CD4-positive, alpha-beta T cell treated with Interleukin-17A for 4 hours (primary cell): Measurements from ENCODE around the gene SERGEF.

Experiments
- DNase-seq: peaks from one replicate; pipeline ENCODE4 v3.0.0-alpha.2; 2020; ENCODE audit warnings: mixed read lengths

SERGEF gene

DNA sequence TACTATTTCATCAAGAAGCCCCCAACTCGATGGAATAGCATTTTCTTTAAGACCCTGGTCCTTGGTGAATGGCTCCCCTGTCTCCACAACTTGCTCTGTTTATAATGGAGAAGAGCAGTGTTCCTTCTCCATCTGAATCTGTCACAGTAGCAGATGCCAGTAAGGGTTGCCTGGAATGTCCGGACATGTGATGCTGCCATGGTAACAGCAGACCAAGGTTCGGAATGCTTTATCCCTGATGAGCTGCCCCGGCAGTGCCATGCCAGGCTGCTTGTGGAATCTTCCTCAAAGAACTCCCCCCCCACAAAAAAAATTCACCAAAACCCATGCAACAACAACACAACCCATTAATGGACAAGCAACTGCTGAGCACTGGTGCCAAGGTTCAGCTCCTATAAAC lies 205.8 kb downstream of the SERGEF start:
- DNase-seq: no peak

DNA sequence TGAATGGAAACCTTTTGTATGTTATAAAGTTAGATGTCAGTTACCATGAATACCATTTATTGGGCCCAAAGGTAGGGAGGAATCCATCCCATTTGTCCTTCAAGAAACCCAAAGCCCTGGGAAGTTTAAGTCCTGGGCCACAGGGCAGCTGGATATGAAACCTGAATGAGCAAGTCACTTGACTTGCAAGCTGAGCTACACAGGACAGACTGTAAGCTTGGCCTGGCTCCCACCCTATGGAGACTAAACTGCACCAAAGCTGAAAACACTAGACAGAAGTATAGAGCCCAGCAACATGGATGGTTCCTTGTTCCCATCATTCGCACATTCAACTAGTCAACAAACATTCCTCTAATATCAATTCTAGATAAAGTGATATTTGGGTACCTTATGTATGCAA lies 207.0 kb downstream of the SERGEF start:
- no peak for DNase-seq

DNA sequence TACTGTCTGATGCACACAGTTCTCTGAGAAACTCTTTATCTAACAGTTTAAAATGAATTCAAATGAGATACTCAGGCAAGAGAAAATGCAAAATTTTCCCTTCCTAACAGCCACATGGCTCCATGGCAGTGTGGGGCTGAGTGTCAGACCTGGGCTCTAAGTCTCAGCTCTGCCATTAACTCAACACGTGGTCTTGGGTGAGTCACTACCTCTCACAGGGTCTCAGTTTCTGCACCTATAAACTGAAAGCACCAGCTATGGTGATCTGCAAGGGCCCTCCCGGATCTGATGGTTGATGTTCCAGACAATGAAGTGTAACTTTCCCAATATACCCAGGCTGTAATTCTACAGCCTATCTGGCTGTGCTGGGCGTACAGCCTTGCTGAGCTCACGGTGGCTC lies 207.8 kb downstream of the SERGEF start:
- no peak for DNase-seq

DNA sequence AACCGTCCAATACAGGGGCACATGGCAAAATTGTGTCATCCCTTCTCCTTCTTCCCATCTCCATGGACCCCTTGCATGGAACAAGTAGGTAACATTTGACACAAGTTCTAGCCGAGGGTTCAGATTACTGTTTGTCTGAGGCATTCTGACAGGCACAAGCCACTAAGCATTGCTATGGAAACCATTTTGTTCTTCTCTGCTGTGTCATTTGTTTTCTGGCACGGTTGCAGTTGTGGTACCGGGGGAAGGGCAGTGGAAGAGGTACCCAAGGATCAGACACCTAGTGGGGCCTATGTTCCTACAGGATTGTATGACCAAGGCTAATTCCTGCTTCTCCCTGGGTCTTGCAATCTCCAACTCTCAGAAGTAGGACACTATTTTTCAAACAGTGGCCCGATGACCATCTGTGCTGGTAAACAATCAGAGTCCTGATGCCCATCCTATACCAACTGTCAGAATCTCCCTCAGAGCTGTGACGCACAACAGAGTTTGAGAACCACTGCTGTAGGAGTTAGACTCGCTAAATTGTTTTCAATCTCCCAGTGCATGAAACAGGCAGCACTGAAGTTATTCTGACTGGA lies 209.0 kb downstream of the SERGEF start:
- DNase-seq: no peak

DNA sequence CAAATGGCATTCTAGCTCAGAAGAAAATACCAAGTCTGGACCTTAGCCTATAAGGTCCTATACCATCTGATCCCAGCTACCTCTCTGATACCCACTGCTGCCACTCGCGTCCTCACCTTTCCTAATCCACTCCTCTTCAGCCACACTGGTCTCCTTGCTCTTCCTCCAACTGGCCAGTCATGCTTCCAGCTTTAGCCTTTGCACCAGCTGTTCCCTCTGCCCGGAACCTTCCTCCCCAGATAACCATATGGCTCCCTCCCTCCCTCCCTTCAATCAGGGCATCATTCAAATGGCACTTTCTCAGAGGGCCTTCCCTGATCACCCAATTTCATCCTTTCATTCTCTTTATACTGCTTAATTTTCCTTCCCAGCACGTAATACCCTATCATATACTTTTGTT lies 210.4 kb downstream of the SERGEF start:
- no peak for DNase-seq

DNA sequence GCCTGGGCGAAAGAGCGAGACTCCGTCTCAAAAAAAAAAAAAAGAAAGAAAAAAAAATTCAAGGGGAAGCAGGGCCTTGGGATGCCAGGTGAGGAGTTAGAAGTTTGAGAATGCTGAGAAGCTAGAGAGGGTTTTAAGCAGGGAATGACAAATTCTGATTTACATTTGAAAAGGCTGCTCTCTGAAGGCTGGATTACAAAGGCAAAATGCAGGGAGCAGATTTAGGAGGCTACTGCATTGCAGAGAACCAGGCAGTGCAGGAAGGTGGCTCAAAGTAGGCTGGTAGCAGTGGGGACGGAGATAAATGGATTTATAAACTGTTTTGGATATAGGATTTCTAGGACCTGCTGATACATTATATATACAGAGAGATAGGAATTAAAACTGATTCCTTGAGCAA lies 211.7 kb downstream of the SERGEF start:
- no peak for DNase-seq

DNA sequence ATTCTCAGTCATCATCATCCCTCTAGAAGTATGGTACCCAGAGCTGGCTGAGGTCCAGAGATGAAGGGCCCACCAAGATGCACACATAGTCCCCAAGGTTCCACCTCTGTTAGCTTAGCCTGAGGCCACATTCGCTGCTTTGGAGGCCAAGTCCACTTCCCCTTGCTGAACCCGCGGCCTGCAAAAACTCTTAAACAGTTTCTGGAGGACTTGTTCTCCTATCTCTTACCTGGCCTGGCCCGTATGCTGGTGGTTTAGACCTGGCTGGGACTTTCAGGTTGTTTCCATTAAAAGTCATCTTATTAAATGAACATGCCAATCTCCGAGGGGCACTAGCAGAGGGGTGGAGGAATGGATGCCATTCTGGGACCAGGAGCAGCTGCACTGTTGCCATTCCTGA lies 213.7 kb downstream of the SERGEF start:
- no peak for DNase-seq

DNA sequence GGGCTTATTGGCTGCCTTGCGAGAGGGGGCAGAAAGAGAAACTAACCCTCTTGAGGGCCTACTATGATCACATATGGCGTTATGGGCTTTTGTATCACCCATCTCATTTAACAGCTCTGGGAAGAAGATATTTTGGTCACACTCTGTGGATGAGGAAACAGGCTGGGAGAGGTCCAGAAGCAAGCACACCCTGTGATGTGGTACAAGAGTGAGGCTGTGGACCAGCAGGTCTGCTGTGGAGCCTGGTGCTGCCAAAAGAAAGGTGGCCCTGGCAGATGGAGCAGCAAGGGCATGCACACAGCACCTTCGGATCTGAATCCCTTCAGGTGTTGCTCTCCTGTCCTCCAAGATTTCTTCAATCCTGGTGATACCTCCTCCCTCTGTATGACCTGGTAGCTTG lies 214.1 kb downstream of the SERGEF start:
- DNase-seq: no peak

DNA sequence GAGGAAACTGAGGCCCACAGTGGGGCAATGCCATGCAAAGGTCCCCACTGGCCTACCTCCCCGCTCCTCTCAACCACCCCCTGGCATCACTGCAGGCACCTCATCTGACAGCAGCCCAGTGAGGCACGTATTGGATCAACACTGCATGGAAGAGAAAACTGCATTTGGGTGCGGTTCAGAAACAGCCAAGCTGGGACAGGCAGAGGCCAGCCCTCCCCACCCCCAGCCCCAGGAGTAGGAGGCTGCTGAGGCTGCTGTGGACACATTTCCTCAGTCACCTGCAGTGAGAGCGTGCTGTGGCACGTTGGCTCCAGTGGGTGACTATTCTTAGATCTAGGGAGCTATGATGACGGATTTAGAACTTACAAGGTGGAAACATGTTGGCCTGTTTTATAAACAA lies 214.6 kb downstream of the SERGEF start:
- no peak for DNase-seq

DNA sequence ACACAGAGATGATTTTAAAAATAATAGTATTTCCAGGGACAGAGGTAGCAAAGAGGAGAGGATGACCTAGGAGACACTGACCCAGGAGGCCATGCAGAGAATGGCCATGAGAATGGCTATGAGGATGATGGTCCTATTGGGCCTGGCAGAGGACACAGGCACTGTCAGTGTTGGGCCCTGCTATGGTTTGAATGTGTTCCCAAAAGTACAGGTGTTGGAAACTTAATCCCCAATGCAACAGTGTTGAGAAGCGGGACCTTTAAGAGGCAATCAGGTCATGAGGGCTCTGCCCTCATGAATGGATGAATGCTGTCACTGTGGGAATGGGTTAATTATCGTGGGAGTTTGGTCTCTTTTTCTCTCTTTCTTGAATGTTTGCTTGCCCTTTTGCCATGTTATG lies 216.7 kb downstream of the SERGEF start:
- DNase-seq: no peak

DNA sequence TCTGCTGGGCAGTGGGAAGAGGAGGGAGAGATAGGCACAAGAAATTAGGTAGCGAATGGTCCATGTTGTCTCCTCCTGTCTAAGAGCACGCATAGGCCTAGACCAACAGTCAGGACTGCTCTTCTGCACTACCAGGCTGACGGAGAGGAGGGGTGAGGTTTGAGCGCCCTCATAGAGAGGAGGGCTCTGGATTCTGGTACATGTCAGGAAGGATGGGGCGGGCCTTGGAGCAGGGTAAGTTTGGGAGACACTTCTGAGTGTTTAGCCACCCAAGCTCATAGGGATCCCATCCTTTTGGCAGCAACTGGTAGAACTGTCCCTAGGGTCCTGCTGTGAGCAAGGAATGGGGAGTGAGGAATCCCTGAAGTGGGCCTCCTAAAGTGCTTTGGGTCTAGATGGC lies 217.9 kb downstream of the SERGEF start:
- no peak for DNase-seq

DNA sequence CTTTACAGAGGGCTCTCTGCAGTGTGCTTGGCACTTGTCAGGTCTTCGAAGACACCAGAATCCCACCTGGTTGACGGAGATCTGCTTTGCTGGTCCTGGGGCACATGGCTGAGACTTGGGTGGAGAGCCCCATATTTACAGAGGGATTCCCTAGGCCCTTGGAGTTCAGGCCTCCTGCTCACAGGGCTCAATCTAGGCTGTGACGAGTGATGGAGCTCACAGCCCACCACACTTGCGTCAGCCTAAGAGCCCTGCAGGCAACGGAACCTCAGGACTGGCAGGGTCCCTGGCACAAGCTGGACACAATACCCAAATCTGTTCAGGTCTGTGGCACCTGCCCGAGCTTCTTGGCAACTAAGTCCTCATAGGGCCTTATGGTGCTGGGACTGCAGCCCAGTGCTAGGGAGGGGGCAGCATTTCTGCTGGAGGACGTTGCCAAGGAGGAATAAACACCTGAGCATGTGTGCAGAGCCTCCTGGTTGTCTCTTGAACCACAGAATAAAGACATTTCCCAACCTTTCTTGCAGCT lies 219.1 kb downstream of the SERGEF start:
- DNase-seq: no peak

DNA sequence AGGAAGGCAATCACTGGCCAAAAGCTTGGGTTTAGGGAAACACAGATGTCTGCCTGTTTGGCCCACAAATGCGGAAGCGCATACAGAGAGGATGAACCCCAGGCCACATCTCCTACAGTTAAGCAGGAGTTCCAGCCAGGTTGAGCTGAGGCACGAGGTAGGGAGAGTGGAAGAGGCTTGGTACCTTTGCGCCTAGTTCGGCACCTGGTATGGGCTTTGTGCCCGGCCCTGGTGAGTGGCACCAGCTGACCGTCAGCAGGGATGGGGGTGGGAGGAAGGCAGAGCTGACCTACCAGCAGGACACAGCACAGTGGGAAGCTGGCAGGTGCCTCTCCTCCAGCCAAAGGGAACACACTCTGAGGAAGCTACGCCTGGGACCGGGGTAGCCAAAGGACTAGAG lies 220.7 kb downstream of the SERGEF start:
- no peak for DNase-seq

DNA sequence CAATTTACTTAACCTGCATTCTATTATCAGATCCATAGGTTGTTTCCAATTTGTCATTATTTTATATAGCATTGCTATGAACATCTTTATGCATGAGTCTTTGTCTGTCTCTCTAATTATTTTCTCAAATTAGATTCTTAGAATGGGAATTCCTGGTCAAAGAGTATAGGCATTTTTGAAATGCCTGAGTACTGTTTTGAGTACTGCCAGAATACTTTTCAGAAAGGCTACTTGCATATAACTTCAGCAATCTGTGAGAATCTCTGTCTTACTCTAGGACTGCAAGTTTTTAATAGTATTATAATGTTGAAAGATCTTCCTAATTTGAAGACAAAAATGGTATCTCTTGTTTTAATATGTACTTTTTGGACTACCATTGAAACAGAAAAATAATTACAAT lies 221.7 kb downstream of the SERGEF start:
- no peak for DNase-seq

DNA sequence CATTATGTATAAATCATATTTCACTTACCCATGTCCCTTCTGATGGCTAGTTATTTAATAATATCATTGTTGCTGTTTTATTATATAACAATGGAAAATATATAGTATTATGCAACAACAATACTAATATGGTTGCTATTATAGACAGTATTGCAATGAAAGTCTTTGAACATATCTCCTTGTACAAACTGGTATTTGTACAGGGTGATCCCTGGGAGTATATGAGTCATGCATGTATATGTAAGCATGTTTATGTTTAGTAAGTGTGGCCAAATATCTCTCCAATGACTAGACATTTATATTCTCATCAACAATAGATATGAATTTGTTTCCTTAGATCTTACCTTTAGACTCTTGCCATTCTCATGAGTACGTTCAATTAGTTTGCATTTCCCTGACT lies 222.4 kb downstream of the SERGEF start:
- DNase-seq: no peak

DNA sequence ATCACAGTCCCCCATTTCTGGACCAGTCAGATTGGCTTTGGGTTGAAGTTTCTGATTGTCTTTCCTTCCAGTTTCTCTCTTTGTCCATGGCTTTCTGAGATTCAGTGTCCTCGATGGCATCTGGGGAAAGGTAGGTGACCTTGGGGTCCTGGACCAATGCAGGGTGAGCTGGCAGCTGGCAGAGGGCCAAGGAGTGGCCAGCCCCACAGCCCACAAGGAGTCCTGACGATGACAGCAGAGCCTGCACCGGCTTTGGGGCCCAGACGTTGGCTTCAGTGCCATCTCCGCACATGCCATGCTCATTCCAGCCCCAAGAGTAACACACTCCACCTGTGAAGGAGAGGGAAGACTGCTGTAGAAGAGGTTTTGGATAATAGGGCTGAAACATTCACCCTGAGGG lies 224.8 kb downstream of the SERGEF start:
- DNase-seq: no peak

DNA sequence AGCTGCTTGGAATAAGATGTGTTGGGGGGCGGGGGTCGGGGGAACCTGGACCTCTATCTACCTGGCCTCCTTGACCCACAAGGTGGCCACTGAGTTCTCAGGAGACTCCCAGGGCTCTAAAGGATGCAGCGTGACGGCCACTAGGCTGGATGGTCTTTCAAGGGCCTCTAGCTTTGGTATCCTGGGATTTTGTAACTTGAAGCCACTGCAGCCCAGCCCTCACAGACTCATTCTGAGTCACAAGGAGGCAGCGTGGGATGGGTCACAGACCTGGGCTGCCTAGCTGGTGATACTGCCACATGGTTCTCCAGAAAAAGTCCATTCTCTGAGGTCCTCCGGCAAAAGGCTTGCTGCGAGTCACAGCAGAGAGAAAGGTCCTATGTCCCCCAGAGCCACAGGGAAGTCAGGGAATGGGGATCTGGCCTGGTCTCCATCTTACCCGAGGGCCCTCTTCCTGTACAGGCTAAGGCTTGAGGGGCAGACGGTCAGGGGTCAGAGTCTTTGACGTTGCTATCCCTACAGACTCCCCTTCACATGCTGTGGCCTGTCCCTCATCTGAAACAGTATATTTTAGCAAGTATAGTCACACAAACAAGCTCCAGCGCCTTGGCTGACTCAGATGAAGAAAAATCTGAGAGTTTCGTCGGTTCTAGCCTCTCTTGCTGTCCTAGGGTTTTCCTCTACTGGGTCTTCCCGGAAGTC lies 225.9 kb downstream of the SERGEF start:
- DNase-seq: no peak

DNA sequence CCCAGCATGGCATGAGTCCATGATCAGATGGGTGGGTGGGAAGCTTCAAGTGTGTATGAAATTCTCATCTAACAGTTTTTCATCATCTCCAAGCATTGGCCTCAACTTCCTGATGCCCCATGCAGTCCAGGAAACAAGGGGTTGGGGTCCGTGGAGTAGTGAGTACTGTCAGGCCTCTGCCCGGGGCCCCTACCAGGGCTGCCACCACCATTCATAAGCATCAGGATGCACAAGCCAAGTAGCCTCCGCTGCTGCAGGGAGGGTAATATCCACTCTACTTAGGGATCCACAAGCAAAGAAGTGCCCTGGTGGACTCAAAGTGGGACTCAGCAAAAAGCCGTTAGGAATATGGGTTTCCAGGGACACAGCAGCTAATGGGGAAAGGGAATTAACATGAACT lies 229.0 kb downstream of the SERGEF start:
- no peak for DNase-seq

DNA sequence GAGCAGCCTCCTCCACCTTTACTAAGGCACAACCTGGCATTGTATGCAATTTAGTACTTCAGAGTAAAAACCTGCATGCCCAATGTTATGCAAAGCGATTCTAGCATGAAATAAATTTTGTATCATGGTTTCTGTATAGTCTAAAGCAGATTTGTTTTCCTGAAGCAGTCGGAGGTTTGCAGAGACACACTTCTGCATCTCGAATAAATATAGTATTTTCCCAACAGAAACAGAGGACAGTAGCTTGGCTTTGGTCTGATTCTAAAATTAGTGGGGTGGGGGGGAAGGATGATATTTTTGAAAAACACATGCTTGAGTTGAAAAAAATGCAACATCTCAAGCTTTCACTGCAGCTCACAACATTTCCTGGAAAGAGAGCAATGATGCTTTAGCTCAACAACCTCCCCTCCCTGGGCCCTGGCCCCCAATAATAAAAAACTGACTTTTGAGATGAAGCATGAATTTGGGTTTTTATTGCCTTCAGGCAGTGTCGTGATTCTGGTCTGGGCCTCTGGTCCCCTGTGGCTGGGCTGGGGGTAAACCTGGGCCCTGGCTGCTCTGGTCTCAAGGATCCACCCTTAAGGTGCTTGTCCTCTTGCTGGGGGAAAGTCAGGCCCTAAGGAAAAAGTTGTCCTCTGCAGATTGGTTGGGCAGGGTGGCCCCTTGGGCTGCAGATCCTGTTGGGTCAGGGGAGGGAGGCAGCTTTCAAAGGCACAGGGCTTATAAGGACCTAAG lies 230.1 kb downstream of the SERGEF start:
- DNase-seq: no peak

DNA sequence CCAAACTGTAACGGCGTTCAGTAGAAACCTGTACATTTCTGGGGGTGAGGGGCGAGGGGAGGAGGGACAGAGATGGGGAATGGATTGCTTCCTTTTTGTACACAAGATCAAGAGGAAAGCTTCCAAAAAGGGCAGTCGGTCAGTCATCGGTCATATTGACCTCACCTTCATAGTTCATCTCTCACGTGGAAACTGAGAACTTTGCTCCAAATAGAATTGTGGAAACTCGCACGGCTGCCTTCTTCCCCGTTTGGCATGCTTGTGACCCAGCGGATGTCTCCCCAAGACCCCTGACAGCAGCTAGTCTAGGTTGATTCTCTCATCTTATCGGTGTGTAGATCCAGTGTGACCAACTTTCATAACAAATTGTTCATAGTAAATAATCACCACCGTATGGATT lies 230.7 kb downstream of the SERGEF start:
- no peak for DNase-seq

DNA sequence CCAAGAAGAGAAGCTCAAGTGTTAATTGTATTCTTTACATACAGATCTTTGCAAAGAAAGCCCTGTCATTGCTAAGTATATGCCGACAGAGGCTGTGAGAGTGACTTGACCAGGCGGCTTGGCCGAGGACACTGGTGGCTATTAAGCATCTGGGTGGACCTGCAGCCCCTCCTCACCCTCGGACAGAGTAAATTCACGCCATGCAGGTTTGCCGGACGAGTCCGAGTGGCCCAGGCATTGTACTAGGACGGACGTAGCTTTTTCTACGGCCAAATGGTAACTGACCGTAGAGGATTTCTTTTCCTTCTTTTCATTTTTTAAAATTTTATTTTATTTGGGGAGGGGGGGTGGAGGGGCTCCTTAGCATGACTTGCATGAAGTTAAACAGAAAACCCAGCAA lies 231.2 kb downstream of the SERGEF start:
- no peak for DNase-seq

DNA sequence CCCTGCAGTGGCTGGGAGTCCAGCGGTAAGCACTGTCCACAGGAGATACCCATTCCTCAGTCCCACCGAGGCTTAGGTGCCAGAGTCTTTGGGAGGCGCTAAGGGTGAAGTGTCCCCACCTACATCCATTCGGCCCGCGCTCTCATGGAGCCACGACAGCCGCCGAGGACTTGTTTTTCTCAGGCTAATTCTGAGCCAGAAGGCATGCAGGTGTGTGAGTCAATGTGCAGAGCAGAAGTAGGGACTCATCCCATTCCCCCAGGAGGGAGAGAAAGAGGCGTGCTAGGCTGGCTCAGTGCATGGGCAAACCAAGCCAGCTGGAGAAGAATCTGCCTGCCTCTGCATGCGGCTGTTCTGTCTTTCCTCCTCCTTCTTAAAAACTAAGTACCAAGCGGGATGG lies 231.6 kb downstream of the SERGEF start:
- no peak for DNase-seq

DNA sequence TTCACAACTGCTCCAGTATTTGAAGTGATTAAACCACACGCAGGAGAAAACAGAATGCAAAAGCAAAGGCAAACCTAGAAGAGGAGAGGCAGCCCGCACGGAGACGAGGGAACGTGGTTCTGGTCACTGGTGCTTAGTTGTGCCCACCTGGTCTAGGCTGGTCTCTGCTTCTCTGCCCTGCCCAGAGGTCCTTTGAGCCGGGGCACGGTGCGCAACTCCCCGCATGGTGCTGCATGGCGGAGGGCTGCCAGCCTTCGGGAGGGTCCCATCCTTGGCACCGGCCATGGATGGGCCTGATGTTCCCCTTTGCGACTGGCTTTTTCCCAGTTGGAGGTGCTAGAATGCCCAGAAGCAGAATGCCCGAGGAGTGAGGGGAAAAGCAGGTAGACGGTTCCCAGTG lies 232.2 kb downstream of the SERGEF start:
- no peak for DNase-seq

DNA sequence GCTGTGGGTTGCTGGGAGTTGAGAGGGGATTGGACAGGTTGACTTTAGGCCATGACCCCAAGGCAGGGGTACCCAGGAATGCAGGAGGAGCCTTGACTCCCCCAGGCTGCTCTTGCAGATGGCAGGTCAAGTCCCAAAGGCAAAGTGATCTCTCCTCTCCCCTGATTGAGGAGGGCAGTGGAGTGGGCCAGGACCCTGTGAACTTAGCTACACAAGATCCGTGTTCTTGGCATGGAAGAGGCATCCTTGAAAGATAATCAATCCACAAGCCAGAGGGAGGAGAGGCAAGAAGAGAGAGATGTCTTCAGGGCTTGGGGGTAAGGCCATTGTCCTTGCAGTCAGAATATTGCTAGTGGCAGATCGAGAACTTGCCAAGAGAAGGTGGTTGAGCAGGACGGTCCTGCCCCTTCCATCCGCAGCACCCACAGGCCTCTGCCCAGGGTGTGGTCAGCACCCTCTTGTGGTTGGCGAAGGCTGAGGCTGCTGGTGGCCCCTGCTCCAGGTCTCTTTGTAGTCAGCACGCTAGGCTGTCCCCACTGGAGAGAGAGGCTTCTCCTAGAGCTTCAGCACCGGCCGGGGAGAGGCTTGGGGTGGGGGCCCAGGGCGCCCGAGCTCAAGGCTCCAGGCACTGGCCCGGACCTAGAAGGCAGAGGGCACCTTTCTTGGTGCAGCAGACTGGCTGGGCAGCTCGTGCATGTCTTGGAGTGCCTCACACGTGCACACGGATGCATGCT lies 232.8 kb downstream of the SERGEF start:
- DNase-seq: no peak
